ENCODE measurements around the gene ZDHHC4.

GRCh38 chr7:6575281-6576023, 1.8 kb upstream of the ZDHHC4 start:
- TF ChIP-seq CTCF (IDR thresholded peaks at IDR 0.05), result no peak
- TF ChIP-seq POLR2A (IDR thresholded peaks at IDR 0.05), result no peak
